Islet precursor cell (in vitro differentiated cells): ENCODE results near the gene CDHR4.
"Not testable (repeated sequence)": the region's sequence is repeated elsewhere in the genome, so short reads cannot be mapped to it uniquely, and the experiment has no call there.

ENCODE experiments used
- DNase-seq: peaks from one replicate; pipeline ENCODE4 v3.0.0-alpha.2; 2018

The CDHR4 gene

DNA sequence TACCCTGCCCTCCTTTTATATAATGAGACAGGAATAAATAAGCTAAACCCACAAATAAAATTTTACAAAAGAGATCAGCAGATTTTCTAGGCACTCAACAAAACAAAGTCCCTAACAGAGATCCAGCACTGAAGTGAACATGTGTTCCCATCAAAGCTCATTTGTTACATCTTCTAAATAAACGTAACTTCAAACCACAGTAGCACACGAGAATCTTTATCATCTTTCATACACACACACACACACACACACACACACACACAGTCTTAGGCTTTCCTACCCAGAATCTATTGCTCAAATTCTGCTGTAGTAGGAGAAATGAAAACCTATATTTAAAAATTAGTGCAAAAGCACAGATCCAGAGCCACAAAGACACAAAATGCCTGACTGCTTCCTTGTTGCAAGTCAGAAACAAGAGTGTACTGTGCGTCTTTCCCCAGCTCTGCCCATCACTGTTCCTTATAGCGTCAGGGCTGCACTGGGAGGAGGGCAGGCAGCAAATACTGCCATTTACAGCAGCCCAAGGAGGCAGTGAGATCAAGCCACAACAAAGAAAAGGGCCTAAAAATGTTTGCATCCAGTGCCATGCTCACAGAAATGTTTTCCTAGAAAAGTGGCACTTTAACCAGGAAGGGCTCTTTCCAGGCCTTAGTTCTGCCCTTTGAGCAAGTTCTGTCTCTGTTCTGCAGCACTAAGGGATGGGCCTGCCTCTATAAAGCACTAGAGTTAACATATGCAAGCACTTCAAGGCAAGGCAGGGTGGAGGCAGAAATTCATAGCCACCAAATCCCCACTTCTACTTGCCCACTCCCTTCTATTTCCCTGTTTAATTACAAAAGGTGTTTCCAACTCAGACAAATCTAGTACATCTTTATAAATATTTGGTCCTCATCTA, 19.3 kb downstream of the CDHR4 start:
- no peak for DNase-seq

GRCh38 chr3:49779358-49780079, 20.2 kb downstream of the CDHR4 start:
- DNase-seq: no peak

- not testable (repeated sequence) for DNase-seq
These were observed 23.6 kb downstream of the CDHR4 start for GRCh38 chr3:49776101-49776500.

DNA sequence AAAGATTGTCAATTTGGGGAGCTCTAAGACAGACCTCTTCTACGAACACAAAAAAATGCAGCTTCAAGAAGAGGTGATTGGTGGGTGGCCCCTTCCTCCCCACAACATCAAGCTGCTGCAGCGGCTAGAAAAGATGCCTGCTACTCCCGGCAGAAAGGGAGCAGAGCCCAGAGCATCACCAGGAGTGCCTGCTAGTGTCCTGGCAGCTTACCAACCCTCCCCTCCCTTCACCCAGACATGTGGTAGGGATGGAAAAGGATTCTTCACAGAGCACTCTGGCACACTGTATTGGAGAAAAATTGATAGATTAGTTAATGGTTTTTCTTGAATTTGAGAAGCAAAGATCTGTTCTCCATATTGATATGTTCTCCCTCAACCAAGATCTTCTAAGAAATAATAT, 24.1 kb downstream of the CDHR4 start:
- no peak for DNase-seq

- no peak for DNase-seq
These were observed 27.0 kb downstream of the CDHR4 start for GRCh38 chr3:49772703-49773102.

GRCh38 chr3:49771340-49771938, 28.2 kb downstream of the CDHR4 start:
- DNase-seq: no peak

DNA sequence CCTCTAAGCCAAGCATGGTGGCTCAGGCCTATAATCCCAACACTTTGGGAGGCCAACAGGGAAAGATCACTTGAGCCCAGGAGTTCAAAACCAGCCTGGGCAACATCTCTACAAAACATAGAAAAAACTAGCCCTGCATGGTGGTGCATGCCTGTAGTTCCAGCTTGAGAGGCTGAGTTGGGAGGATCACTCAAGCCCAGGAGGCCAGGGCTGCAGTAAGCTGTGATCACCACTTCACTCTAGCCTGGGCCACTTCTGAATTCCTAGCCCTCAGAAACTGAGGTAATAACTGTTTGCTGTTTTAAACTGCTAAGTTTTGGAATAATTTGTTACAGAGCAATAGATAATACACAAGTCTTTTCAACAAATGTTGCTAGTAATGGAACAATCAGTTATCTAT, 29.7 kb downstream of the CDHR4 start:
- DNase-seq: no peak

DNA sequence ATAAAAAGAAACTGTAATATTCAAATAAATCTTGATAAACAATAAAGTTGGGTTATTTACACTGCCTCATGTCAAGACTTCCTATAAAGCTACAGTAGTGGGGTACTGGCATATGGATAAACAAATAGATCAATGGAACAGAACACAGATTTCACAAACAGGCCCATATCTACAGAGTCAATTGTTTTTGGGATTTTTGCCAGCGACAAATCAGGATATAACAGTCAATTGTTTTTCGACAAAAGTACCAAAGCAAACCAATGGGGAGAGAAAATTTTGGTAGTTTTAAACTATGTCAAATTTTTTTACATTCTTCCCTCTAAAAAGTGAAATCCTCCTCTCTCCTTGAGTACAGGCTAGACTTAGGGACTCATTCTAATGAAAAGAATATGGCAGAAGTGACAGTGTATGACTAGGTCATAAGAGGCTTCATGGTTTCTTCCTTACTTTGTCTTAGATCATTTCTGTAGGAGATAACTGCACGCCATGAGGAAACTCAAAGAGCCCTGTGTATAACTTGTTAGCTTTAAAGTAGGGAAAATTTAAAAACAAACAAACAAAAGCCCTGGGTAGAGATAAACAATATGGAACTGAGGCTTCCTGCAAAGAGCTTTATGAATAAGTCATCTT, 30.3 kb downstream of the CDHR4 start:
- no peak for DNase-seq

- DNase-seq: no peak
These were observed 35.7 kb downstream of the CDHR4 start for GRCh38 chr3:49763981-49764380.

- no peak for DNase-seq
These were observed 38.0 kb downstream of the CDHR4 start for GRCh38 chr3:49761661-49762060.

DNA sequence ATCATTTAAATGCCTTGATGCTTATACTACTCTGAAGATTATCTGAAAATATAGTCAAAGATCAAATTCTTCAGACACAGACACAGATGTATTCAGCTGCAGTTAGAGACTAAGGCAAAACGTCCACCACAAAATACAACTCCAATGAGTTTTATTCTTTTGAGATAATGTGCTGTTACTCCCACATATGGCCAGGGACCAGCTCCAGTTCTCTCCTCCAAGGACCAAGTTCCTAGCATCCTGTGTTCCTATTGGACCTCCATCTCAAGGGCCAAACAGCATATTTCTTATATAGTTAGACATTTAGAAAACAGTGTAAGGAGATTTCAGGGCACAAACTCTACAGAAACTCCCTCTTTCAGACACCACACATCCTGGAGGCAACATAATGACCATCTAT, 40.4 kb downstream of the CDHR4 start:
- DNase-seq: no peak

- no peak for DNase-seq
These were observed 42.5 kb downstream of the CDHR4 start for GRCh38 chr3:49757197-49757596.

DNA sequence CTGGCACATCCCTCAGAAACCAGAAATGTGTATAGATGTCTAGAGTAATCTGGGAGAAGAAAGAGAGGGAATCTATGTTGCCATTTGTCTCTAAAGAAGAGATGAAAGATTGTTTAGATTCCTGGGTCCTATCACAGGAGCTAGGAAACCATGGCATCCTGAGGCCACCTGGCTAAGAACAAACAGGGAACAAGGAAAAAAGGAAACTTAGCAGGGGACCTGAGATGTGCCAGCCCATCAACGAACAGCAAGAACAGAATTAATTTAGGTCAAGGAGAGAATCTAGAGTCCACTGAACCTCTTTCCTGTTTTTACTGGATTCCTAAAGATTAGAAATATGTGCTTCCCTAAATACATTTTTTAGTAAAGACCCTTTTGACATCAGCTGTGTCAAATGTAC, 43.6 kb downstream of the CDHR4 start:
- DNase-seq: no peak

DNA sequence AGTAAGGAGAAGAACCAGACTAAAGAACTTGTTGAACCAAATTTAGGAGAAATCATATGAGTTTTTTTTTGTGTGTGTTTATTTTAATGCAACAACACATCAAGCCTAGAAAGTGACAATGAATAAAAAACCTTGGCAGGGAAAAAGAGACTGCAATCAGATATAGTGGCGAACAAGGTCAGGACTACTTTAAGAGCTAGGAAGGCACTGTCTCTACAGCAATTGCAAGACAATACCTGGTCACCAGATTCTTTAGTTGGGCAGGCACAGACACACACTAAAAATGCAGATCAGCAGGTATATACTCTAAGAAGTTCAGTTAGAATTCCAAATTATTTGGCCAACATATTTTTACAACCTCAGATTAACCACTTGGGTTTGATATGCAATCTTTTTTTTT, 45.1 kb downstream of the CDHR4 start:
- DNase-seq: no peak

GRCh38 chr3:49751501-49751900, 48.2 kb downstream of the CDHR4 start:
- DNase-seq: no peak

- DNase-seq: no peak
These were observed 49.6 kb downstream of the CDHR4 start for GRCh38 chr3:49750056-49750455.

- not testable (repeated sequence) for DNase-seq
These were observed 50.8 kb downstream of the CDHR4 start for GRCh38 chr3:49748874-49749273.

- DNase-seq: no peak
These were observed 51.7 kb downstream of the CDHR4 start for GRCh38 chr3:49747792-49748480.

DNA sequence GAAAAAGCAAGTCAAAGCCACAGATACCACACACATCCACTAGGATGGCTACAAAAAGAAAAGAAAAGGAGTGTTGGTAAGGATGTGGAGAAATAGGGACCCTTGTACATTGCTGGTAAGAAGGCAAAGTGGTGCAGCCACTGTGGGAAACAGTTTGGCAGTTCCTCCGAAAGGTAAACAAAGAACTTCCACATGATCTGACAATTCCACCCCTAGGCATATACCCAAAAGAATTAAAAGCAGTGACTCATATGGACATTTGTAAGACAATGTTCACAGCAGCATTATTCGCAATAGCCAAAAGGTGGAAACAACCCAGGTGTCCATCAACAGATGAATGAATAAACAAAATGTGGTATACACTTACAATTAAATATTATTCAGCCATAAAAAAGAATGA, 53.7 kb downstream of the CDHR4 start:
- DNase-seq: no peak
